Heart left ventricle (tissue), 16 donors: ENCODE measurements around the gene E4F1. TPM values are rescaled to one million over a fixed set of nuclear protein-coding genes. Genes with fewer than 3 reads are reported as not detected.
A peak's percentile ranks its signal among the peaks of the same experiment; 100 is the strongest.

ENCODE experiments used
- ATAC-seq, 4 donors: fragments of 200-7000 bp; cut with Tn5 transposase; one replicate each; pipeline ENCODE4 v1.9.1; 2020 to 2022; ENCODE audit warnings: moderate library complexity in 4 of 4, mild to moderate bottlenecking in 3 of 4, moderate number of reproducible peaks in 1 of 4
- DNase-seq, 5 donors: peaks; one replicate each; pipeline ENCODE4 v3.0.0-alpha.2; 2020
- H3K27ac ChIP-seq, 12 donors: fragments of 200-600 bp; sonication (generic) in 4 of 12; one replicate each; pipeline versions ENCODE4 v1.5.0 to v1.8.0; 2016 to 2022; ENCODE audit warnings: mild to moderate bottlenecking in 2 of 12
- H3K27me3 ChIP-seq, 9 donors: fragments of 200-600 bp; sonication (generic) in 2 of 9; one replicate each; pipeline versions ENCODE4 v1.5.1 to v1.8.0; 2016 to 2022; ENCODE audit warnings: mild to moderate bottlenecking in 3 of 9
- H3K36me3 ChIP-seq, 9 donors: fragments of 200-600 bp; sonication (generic) in 2 of 9; one replicate each; pipeline versions ENCODE4 v1.5.0 to v1.8.0; 2018 to 2022; ENCODE audit warnings: mild to moderate bottlenecking in 2 of 9
- H3K4me1 ChIP-seq, 12 donors: fragments of 200-600 bp; sonication (generic) in 4 of 12; one replicate each; pipeline versions ENCODE4 v1.5.0 to v1.8.0; 2016 to 2022; ENCODE audit warnings: mild to moderate bottlenecking in 3 of 12
- H3K4me3 ChIP-seq, 12 donors: fragments of 200-600 bp; sonication (generic) in 4 of 12; one replicate each; pipeline versions ENCODE4 v1.5.0 to v1.8.0; 2017 to 2022; ENCODE audit warnings: mild to moderate bottlenecking in 9 of 12, moderate library complexity in 4 of 12
- H3K9me3 ChIP-seq, 12 donors: fragments of 200-600 bp; sonication (generic) in 4 of 12; one replicate each; pipeline versions ENCODE4 v1.5.0 to v1.8.0; 2016 to 2022; ENCODE audit warnings: mild to moderate bottlenecking in 1 of 12
- CTCF ChIP-seq, 12 donors: fragments of 200-600 bp; sonication (generic) in 4 of 12; IDR thresholded peaks; one replicate each; pipeline versions ENCODE4 v1.5.0 to v1.8.0; 2018 to 2022; ENCODE audit warnings: antibody characterized with exemption in 12 of 12, mild to moderate bottlenecking in 5 of 12
- POLR2A ChIP-seq, 2 donors: fragments of 450-650 bp; IDR thresholded peaks; one replicate each; pipeline ENCODE4 v1.6.1; 2017; ENCODE audit warnings: antibody characterized with exemption in 2 of 2, mild to moderate bottlenecking in 2 of 2, moderate library complexity in 2 of 2
- WGBS, 4 donors: extraction: QIAGEN DNeasy Blood & Tissue Kit in 2 of 4; methylation state at CpG; one replicate each; pipeline versions ENCODE4 v1.1.5 to v1.1.7; 2013 to 2018; 5-methylcytosine and 5-hydroxymethylcytosine counted together
- intact Hi-C, 10 donors: fragments of 100-400 bp; cut with DNase I; formaldehyde crosslinking; loops; one replicate each; pipeline versions ENCODE4 v1.11.1 to v1.14.2; 2022
- polyA plus RNA-seq, 2 donors: library from polyadenylated mRNA; stranded (reverse); fragments of 200-250 nt; gene quantifications; one replicate each; pipeline ENCODE4 v1.2.3, GENCODE V29; 2013
- total RNA-seq, 9 donors: library from RNA; depleted of rRNA in 2 of 9; stranded (reverse); fragments of >200 nt in 2 of 9; fragmentation: NEBNext Ultra II Directional in 3 of 9; extraction: Animal tissue kit (Norgen Biotek cat#: 25700) in 3 of 9; gene quantifications; one replicate each; pipeline versions ENCODE4 v1.1.0 to v1.2.4, GENCODE V29; 2016 to 2023
- donor health status: ischemic (EF 13 %, LVEDD 7.1; RV severe dilation, severe dysfunction).
- donor health status: healthy with polysubstance abuse.
- donor health status: DM: no; HTN: yes; CAD: no.
- donor health status: DM: no; HTN: no; CAD: no.
- donor health status: ischemic (EF 25% LVEDD 6.9; RV normal size, moderate dysfunction).
- donor health status: ischemic (EF 25% LVEDD 5.7; RV mildly dilated, moderate dysfunction).
- donor health status: healthy.
- donor health status: DM: yes; HTN: yes; CAD: no.
- donor health status: ischemic (EF 35%, LVEDD 5.7; RV mildly dilated, moderate dysfunction).
- donor health status: nonischemic (EF 11% LVEDD 7.7; RV severe dilation, severe dysfunction).
- donor health status: DM: yes; HTN: yes; CAD: no.
- donor health status: PGD.
- donor health status: ischemic (EF 29% LVEDD 5.4; RV normal size, mild dysfunction).
- donor health status: nonischemic (EF 23%, LVEDD 6.1; RV moderate dilation, normal function).

Gene E4F1
- total and polyA plus RNA-seq, 11 donors: 8.4 to 27.3 (median 12.7) TPM

GRCh38 chr16:2175454-2175853 is 47.9 kb upstream of the E4F1 start:
- no peak overlapping the region for H3K4me3 ChIP-seq
- no peaks in the 10 kb centered on the region for H3K27me3 ChIP-seq
- H3K4me1 ChIP-seq: no peaks in the 10 kb centered on the region
- H3K9me3 ChIP-seq: no peaks in the 10 kb centered on the region
- peaks cover 0 to 71% (median 55%) of the 10 kb centered on the region in 9 donors for H3K36me3 ChIP-seq
- no peak overlapping the region for H3K27ac ChIP-seq
- TF ChIP-seq POLR2A (IDR thresholded peaks at IDR 0.05) (no peak), CTCF (IDR thresholded peaks at IDR 0.05) (no peak)
- ATAC-seq (no peak), DNase-seq (no peak)
- WGBS, 4 donors: 92 to 96% (median 94%) methylated on average over 10 of the region's 10 CpGs; no CpG with 5 or more reads in 1 of the 4 donors
- intact Hi-C loops: no loop called here

DNA sequence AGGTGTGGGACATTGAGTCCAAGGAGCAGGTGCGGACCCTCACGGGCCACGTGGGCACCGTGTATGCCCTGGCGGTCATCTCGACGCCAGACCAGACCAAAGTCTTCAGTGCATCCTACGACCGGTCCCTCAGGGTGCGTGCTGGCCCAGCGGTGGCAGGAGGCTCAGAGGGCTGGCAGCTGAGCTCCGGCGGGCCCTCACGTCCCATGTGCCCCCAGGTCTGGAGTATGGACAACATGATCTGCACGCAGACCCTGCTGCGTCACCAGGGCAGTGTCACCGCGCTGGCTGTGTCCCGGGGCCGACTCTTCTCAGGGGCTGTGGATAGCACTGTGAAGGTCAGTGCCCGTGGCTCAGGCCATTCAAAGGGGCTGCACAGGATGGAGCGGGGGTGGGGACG is 47.3 kb upstream of the E4F1 start:
- no peak overlapping the region for H3K27ac ChIP-seq
- peaks cover 0 to 68% (median 54%) of the 10 kb centered on the region in 9 donors for H3K36me3 ChIP-seq
- no peak overlapping the region for H3K4me3 ChIP-seq
- WGBS, 4 donors: 94 to 96% (median 95%) methylated on average over 9 to 23 of the region's 23 CpGs
- no peaks in the 10 kb centered on the region for H3K9me3 ChIP-seq
- H3K4me1 ChIP-seq: no peaks in the 10 kb centered on the region
- peak in 1 of 4 donors; percentile 11 for ATAC-seq
- TF ChIP-seq POLR2A (IDR thresholded peaks at IDR 0.05) (no peak), CTCF (IDR thresholded peaks at IDR 0.05) (no peak)
- DNase-seq: no peak
- intact Hi-C loops: no loop called here
- no peaks in the 10 kb centered on the region for H3K27me3 ChIP-seq

- no peak overlapping the region for H3K4me3 ChIP-seq
- no peak for TF ChIP-seq POLR2A (IDR thresholded peaks at IDR 0.05)
- no peak for TF ChIP-seq CTCF (IDR thresholded peaks at IDR 0.05)
- intact Hi-C loops: no loop called here
- WGBS, 4 donors: 92 to 96% (median 94%) methylated on average over 18 of the region's 18 CpGs
- DNase-seq (no peak), ATAC-seq (no peak)
- H3K4me1 ChIP-seq: no peaks in the 10 kb centered on the region
- H3K27me3 ChIP-seq: no peaks in the 10 kb centered on the region
- H3K9me3 ChIP-seq: no peaks in the 10 kb centered on the region
- peaks cover 0 to 58% (median 45%) of the 10 kb centered on the region in 9 donors for H3K36me3 ChIP-seq
- H3K27ac ChIP-seq: no peak overlapping the region
Observed at GRCh38 chr16:2177101-2177500, 46.3 kb upstream of the E4F1 start.

- intact Hi-C loops: no loop called here
- Histone ChIP-seq H3K4me3 (no peak overlapping the region), H3K27me3 (no peaks in the 10 kb centered on the region), H3K4me1 (no peaks in the 10 kb centered on the region), H3K9me3 (no peaks in the 10 kb centered on the region), H3K36me3 (peaks cover 0 to 53% (median 45%) of the 10 kb centered on the region in 9 donors), H3K27ac (no peak overlapping the region)
- WGBS, 4 donors: 95 to 97% (median 96%) methylated on average over 18 to 20 of the region's 20 CpGs
- no peak for TF ChIP-seq CTCF (IDR thresholded peaks at IDR 0.05)
- no peak for TF ChIP-seq POLR2A (IDR thresholded peaks at IDR 0.05)
- ATAC-seq (no peak), DNase-seq (no peak)
Observed at GRCh38 chr16:2177561-2177960, 45.8 kb upstream of the E4F1 start.
